Thoracic aorta (tissue), 2 donors: ENCODE measurements around the gene MCUR1. TPM values are rescaled to one million over a fixed set of nuclear protein-coding genes. Genes with fewer than 3 reads are reported as not detected.

Experiments used
- ATAC-seq: fragments of 150-250 bp; one replicate; pipeline ENCODE4 v1.8.0; 2017; ENCODE audit warnings: low read depth; ENCODE audit not compliant: insufficient number of reproducible peaks, low FRiP score
- DNase-seq: peaks from one replicate; pipeline ENCODE4 v3.0.0-alpha.2; 2020; ENCODE audit warnings: low spot score
- H3K27ac ChIP-seq, 2 donors: fragments of 200-600 bp; sonication (generic); 1 replicate in 1 of 2; 2 replicates in 1 of 2; pipeline ENCODE4 v1.5.1; 2016; ENCODE audit warnings: mild to moderate bottlenecking in 2 of 2, moderate library complexity in 2 of 2
- H3K27me3 ChIP-seq: fragments of 200-600 bp; sonication (generic); replicated peaks from 2 replicates; pipeline ENCODE4 v1.6.0; 2016; ENCODE audit warnings: mild to moderate bottlenecking; ENCODE audit not compliant: insufficient read depth
- H3K36me3 ChIP-seq: fragments of 200-600 bp; sonication (generic); one replicate; pipeline ENCODE4 v1.5.1; 2016
- H3K4me1 ChIP-seq, 2 donors: fragments of 200-600 bp; sonication (generic); 1 replicate in 1 of 2; 2 replicates in 1 of 2; pipeline versions ENCODE4 v1.5.1 to v1.6.0; 2016; ENCODE audit warnings: low read depth in 2 of 2, mild to moderate bottlenecking in 1 of 2; ENCODE audit not compliant: control insufficient read depth in 1 of 2
- H3K4me3 ChIP-seq: fragments of 200-600 bp; sonication (generic); 2 replicates; pipeline ENCODE4 v1.5.1; 2016; ENCODE audit warnings: mild to moderate bottlenecking
- H3K9me3 ChIP-seq: fragments of 200-600 bp; sonication (generic); 2 replicates; pipeline ENCODE4 v1.5.1; 2016
- CTCF ChIP-seq: fragments of 200-600 bp; sonication (generic); IDR thresholded peaks from one replicate; pipeline ENCODE4 v1.5.1; 2019; ENCODE audit warnings: antibody characterized with exemption
- total RNA-seq, 2 donors: library from RNA; depleted of rRNA; stranded (reverse); fragments of >200 nt; gene quantifications; one replicate each; pipeline versions ENCODE4 v1.1.0 to v1.2.3, GENCODE V29; 2016

Gene MCUR1
- total RNA-seq, 2 donors from 2014 or later, result 9.5 to 12.2 TPM

GRCh38 chr6:13742961-13743735 is 71.2 kb downstream of the MCUR1 start:
- no peak overlapping the region for H3K27ac ChIP-seq
- no peak for DNase-seq
- H3K4me3 ChIP-seq, result peak overlapping the region; percentile 38
- no peak for ATAC-seq
- no peaks in the 10 kb centered on the region for H3K27me3 ChIP-seq
- TF ChIP-seq CTCF, result no peak
- no peaks in the 10 kb centered on the region for H3K9me3 ChIP-seq
- no peaks in the 10 kb centered on the region for H3K36me3 ChIP-seq
- H3K4me1 ChIP-seq, result no peaks in the 10 kb centered on the region

- no peak for DNase-seq
- H3K27ac ChIP-seq, result no peak overlapping the region
- no peak for ATAC-seq
- no peaks in the 10 kb centered on the region for H3K4me1 ChIP-seq
- H3K27me3 ChIP-seq, result no peaks in the 10 kb centered on the region
- no peak overlapping the region for H3K4me3 ChIP-seq
- no peaks in the 10 kb centered on the region for H3K9me3 ChIP-seq
- H3K36me3 ChIP-seq, result no peaks in the 10 kb centered on the region
- TF ChIP-seq CTCF, result no peak
These were observed 73.0 kb downstream of the MCUR1 start for GRCh38 chr6:13741365-13741764.

Other genes starting within 250 kb of the MCUR1 start
- 10 to 100 TPM in 1 of 2 donors, 1 to 10 TPM in 1; 5.7 to 10.0 TPM for gene SIRT5, start 240.0 kb downstream of the MCUR1 start, total RNA-seq
- 10 to 100 TPM; 75.3 to 96.0 TPM for gene NOL7, start 199.2 kb downstream of the MCUR1 start, total RNA-seq
- 10 to 100 TPM; 51.6 to 53.8 TPM for gene RANBP9, start 102.7 kb downstream of the MCUR1 start, total RNA-seq
- gene RNF182, start 110.4 kb upstream of the MCUR1 start, total RNA-seq, result not detected